Middle frontal gyrus (tissue), 1 donor: ENCODE results near the gene LCE3A.
"Not testable (repeated sequence)": the region's sequence is repeated elsewhere in the genome, so short reads cannot be mapped to it uniquely, and the experiment has no call there.

ENCODE experiments used
- DNase-seq: peaks from one replicate; pipeline ENCODE4 v3.0.0-alpha.2; 2015; ENCODE audit warnings: low spot score; ENCODE audit errors: extremely low spot score

LCE3A gene

GRCh38 chr1:152622803-152623202 lies at the start of gene LCE3A:
LCE3A (minus strand) TSS chr1:152623103; CDS start chr1:152623103, 0 bp downstream.
- DNase-seq: no peak

- peak; percentile 10 for DNase-seq
These were observed 44.7 kb upstream of the LCE3A start for GRCh38 chr1:152667648-152668047.

- DNase-seq: not testable (repeated sequence)
These were observed 43.3 kb upstream of the LCE3A start for GRCh38 chr1:152666171-152666570.

- no peak for DNase-seq
These were observed 40.2 kb upstream of the LCE3A start, which contains the start of gene LCE2D for GRCh38 chr1:152663098-152663497. LCE2D (plus strand) TSS chr1:152663380; CDS start chr1:152664106, 726 bp downstream.

GRCh38 chr1:152658649-152659048 lies 35.7 kb upstream of the LCE3A start:
- DNase-seq: no peak

- DNase-seq: no peak
These were observed 34.8 kb upstream of the LCE3A start for GRCh38 chr1:152657677-152658076.

- no peak for DNase-seq
These were observed 33.6 kb upstream of the LCE3A start for GRCh38 chr1:152656459-152656858.

- peak; percentile 16 for DNase-seq
These were observed 31.2 kb upstream of the LCE3A start for GRCh38 chr1:152654110-152654509.

GRCh38 chr1:152646656-152647055 lies 23.8 kb upstream of the LCE3A start:
- no peak for DNase-seq

- no peak for DNase-seq
These were observed 22.2 kb upstream of the LCE3A start for GRCh38 chr1:152645146-152645545.

GRCh38 chr1:152643945-152644344 lies 21.0 kb upstream of the LCE3A start:
- no peak for DNase-seq

GRCh38 chr1:152640351-152640750 lies 17.4 kb upstream of the LCE3A start:
- DNase-seq: no peak

GRCh38 chr1:152630596-152630995 lies 7.7 kb upstream of the LCE3A start:
- no peak for DNase-seq

- no peak for DNase-seq
These were observed 3.8 kb upstream of the LCE3A start for GRCh38 chr1:152626744-152627143.

- no peak for DNase-seq
These were observed 421 bp upstream of the LCE3A start for GRCh38 chr1:152623203-152623844.

GRCh38 chr1:152621993-152622392 lies 910 bp downstream of the LCE3A start:
- no peak for DNase-seq

GRCh38 chr1:152613511-152613910 lies 9.4 kb downstream of the LCE3A start, which contains the start of gene LCE3B:
LCE3B (plus strand) TSS chr1:152613811; CDS start chr1:152613811, 0 bp downstream.
- no peak for DNase-seq

- no peak for DNase-seq
These were observed 23.0 kb downstream of the LCE3A start, which contains the start of gene LCE3C for GRCh38 chr1:152599934-152600333. LCE3C (plus strand) TSS chr1:152600234; CDS start chr1:152600732, 498 bp downstream.

GRCh38 chr1:152596986-152597385 lies 25.9 kb downstream of the LCE3A start:
- DNase-seq: no peak

- DNase-seq: no peak
These were observed 37.3 kb downstream of the LCE3A start for GRCh38 chr1:152585586-152585985.

- no peak for DNase-seq
These were observed 40.3 kb downstream of the LCE3A start for GRCh38 chr1:152582647-152583046.

- DNase-seq: no peak
These were observed 42.5 kb downstream of the LCE3A start, which contains the start of gene LCE3D for GRCh38 chr1:152580433-152580832. LCE3D (minus strand) TSS chr1:152580516; CDS start chr1:152579936, 580 bp downstream.

- not testable (repeated sequence) for DNase-seq
These were observed 43.4 kb downstream of the LCE3A start for GRCh38 chr1:152579526-152579925.
